IgD-negative memory B cell (primary cell): ENCODE measurements around the gene ADCY2. TPM values are rescaled to one million over a fixed set of nuclear protein-coding genes. Genes with fewer than 3 reads are reported as not detected.

Experiments used
- H3K27ac Mint-ChIP-seq, 3 donors: one replicate each; pipeline ENCODE4 v1.8.0; 2020 to 2022; ENCODE audit warnings: mild to moderate bottlenecking in 3 of 3, mixed read lengths in 3 of 3, moderate library complexity in 1 of 3
- H3K27me3 Mint-ChIP-seq: one replicate; pipeline ENCODE4 v1.8.0; 2021; ENCODE audit warnings: mixed read lengths
- H3K36me3 Mint-ChIP-seq: one replicate; pipeline ENCODE4 v1.8.0; 2020; ENCODE audit warnings: mild to moderate bottlenecking, mixed read lengths
- H3K4me1 Mint-ChIP-seq, 3 donors: one replicate each; pipeline ENCODE4 v1.8.0; 2020 to 2022; ENCODE audit warnings: mixed read lengths in 3 of 3, mild to moderate bottlenecking in 1 of 3
- H3K4me3 Mint-ChIP-seq, 4 donors: one replicate each; pipeline ENCODE4 v1.8.0; 2020 to 2022; ENCODE audit warnings: mild to moderate bottlenecking in 4 of 4, mixed read lengths in 4 of 4, moderate library complexity in 3 of 4
- H3K9me3 Mint-ChIP-seq, 3 donors: one replicate each; pipeline ENCODE4 v1.8.0; 2020 to 2021; ENCODE audit warnings: mixed read lengths in 3 of 3, mild to moderate bottlenecking in 1 of 3
- polyA plus RNA-seq: library from polyadenylated mRNA; unstranded; fragments of 300-500 nt; fragmentation: Illumina TruSeq; gene quantifications from one replicate; pipeline ENCODE4 v1.2.3, GENCODE V29; 2021

Gene ADCY2
- polyA plus RNA-seq: not detected

DNA sequence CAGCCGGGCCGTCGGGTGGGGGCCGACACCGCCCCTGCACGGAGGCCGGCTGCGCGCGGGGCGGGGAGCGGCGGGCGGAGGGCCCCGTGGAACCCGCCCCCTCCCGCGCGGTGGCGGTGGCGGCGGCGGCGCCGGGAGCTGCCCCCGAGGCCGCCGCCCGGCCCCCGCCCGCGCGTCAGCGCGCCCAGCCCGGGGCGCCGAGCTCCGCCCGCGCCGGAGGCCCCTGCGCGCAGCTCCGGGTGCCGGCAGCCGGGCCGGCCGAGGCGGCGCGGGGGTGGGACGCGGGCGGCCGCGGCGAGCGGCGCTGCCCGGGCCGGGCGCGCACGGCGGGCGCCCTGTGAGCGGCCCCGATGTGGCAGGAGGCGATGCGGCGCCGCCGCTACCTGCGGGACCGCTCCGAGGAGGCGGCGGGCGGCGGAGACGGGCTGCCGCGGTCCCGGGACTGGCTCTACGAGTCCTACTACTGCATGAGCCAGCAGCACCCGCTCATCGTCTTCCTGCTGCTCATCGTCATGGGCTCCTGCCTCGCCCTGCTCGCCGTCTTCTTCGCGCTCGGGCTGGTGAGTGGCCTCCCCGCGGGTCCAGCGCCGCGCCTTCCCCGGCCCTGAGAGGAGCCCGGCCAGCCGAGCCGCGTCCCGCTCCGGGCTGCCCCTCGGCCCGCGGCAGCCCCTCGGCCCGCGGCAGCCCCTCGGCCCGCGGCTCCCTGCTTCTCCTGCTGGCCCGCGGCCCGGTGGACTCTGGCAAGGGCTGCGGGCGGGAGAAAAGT lies at the start of gene ADCY2:
Gene ADCY2 (plus strand): TSS at position 192 of the 766 bp plus-strand sequence. CDS start 159 bp downstream, at position 351.
- H3K27me3 Mint-ChIP-seq: peaks cover 12% of the 10 kb centered on the region
- H3K27ac Mint-ChIP-seq: no peak within 1 kb of the TSS
- no peak within 1 kb of the TSS for H3K4me3 Mint-ChIP-seq
- no peaks in the 10 kb centered on the region for H3K4me1 Mint-ChIP-seq
- H3K9me3 Mint-ChIP-seq: peaks cover 0 to 3% (median 2%) of the 10 kb centered on the region in 3 donors
- H3K36me3 Mint-ChIP-seq: no peaks in the 10 kb centered on the region

DNA sequence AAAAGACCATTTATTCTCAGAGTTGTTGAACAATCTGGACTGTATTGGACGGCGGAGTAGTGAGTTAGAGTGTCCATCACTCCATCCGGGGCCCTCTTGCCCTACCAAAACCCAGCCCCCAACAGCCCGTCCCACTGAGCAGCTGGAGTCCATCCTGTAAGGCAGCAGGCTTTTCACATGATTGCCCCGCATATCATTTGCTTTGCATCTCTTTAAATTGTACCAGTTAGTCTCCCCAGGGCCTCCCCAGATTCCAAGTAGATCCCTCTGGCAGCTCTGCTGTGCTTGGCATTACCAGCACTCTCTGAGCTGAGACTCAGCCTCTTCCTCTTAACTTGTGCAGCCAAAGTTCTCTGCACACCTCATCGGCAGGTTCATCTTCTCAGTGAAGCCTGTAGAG lies 48.6 kb upstream of the ADCY2 start:
- Mint-ChIP-seq H3K4me3 (no peak overlapping the region), H3K9me3 (peaks cover 3 to 5% (median 3%) of the 10 kb centered on the region in 3 donors), H3K4me1 (no peaks in the 10 kb centered on the region), H3K27ac (no peak overlapping the region), H3K36me3 (no peaks in the 10 kb centered on the region), H3K27me3 (no peaks in the 10 kb centered on the region)

DNA sequence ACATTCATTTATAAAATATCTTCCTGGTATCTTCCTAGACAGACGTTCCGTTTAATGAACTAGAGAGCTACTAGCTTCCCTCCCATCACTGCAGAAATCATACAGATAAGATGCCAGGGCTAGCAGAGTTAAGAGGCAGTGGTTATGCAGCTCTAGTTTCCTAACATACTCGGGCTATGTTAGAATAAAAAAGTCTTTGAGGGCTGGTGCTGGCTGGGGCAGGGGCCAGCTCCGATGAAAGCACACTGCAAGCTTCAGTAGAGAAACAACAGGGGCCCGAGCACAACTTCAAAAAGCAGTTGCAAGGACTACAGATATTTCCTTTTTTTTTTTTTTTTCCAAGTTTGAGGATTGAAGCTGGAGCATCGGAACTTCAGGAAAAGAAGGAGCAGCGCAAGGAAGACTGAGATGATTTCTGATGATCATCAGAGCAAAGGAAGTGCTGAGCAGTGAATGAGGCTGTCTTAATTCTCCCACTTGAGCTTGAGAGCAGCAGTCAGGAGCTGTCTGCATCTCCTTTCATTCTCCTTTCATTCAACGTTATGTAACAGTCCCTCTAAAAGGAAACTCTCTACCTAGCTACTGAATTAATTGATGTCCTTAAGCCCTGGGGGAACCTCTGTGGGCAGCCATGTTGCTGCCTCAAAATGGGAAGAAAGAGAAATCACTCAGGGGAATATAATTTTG lies 47.6 kb upstream of the ADCY2 start:
- no peaks in the 10 kb centered on the region for H3K36me3 Mint-ChIP-seq
- no peaks in the 10 kb centered on the region for H3K27me3 Mint-ChIP-seq
- no peak overlapping the region for H3K4me3 Mint-ChIP-seq
- H3K9me3 Mint-ChIP-seq: peaks cover 1 to 4% (median 3%) of the 10 kb centered on the region in 3 donors
- peak overlapping the region in 1 of 3 donors; percentile 67 for H3K27ac Mint-ChIP-seq
- H3K4me1 Mint-ChIP-seq: no peaks in the 10 kb centered on the region

DNA sequence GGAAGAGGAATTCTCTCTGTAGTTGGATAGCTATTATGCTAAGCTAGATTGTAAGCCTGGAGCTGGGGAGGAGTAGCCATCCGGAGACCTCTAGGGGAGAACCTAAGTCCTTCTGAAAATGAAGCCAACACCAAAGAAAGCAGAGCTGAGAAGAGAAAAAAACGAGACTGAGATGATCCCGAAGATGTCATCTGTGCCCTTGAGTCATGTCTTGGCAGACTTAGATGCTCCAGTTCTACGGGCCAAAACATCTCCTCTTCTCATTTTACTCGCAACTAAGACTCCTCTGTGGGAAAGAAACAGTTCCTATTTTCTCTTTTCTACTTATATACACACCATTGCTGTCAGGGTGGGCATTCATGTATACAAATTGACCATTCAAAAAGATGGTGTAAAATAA lies 34.3 kb upstream of the ADCY2 start:
- Mint-ChIP-seq H3K9me3 (peaks cover 1 to 12% (median 4%) of the 10 kb centered on the region in 3 donors), H3K27ac (no peak overlapping the region), H3K36me3 (no peaks in the 10 kb centered on the region), H3K4me3 (no peak overlapping the region), H3K27me3 (no peaks in the 10 kb centered on the region), H3K4me1 (no peaks in the 10 kb centered on the region)

DNA sequence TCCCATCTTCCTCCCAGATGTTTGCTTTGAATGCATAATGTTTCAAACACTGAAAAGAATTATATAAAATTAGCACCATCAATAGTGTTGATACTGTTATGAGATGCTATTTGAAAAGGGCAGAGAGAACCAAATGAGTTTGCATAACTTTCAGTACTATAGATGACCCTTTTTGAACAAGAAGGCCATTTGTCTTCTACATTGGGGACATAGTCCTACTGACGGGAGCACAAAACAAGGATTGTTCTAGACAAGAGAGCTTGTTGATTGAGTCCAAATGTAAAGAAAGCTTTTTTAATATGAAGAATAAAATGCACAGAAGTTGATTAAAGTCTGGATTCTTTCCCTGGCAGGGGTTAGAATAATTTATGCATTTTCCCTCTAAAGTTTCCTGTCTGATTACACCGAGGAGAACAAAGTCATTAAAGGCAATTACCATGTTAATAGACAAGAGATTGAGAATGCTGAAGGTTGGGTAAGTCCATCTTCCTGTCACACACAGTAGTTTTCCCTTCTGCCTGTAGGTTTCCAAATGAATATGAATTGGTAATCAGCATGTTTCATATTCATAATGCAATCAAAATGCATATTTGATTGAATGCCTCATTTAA lies 32.8 kb upstream of the ADCY2 start:
- Mint-ChIP-seq H3K4me1 (no peaks in the 10 kb centered on the region), H3K4me3 (no peak overlapping the region), H3K27me3 (no peaks in the 10 kb centered on the region), H3K36me3 (no peaks in the 10 kb centered on the region), H3K9me3 (peaks cover 6 to 11% (median 10%) of the 10 kb centered on the region in 3 donors), H3K27ac (no peak overlapping the region)

DNA sequence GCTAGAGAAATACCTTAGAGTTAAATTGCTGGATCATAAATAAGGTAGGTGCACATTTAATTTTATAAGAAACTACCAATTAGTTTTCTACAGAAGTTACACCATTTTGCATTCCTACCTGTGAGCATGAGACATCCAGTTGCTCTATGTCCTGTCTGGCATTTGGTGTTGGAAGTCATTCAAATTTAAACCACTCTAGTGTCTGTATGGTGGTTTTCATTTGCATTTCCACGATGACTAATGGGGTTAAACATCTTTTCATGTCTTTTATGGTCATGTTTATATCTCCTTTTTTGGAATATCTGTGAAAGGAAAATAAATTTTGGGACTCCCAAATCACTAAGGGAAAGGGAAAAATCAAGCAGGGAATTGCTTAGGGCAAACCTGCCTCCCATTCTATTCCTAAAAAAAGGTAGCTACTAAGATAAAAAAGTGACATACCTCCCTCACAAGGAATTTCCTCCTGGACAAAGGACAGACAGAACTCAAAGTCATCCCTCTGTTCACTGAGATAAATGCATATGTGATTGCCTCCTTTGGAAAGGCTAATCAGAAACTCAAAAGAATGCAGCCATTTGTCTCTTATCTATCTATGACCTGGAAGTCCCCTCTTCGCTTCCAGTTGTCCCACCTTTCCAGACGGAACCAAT lies 31.6 kb upstream of the ADCY2 start:
- no peaks in the 10 kb centered on the region for H3K36me3 Mint-ChIP-seq
- no peaks in the 10 kb centered on the region for H3K4me1 Mint-ChIP-seq
- H3K9me3 Mint-ChIP-seq: peaks cover 6 to 10% (median 9%) of the 10 kb centered on the region in 3 donors
- H3K27ac Mint-ChIP-seq: no peak overlapping the region
- no peak overlapping the region for H3K4me3 Mint-ChIP-seq
- H3K27me3 Mint-ChIP-seq: no peaks in the 10 kb centered on the region

DNA sequence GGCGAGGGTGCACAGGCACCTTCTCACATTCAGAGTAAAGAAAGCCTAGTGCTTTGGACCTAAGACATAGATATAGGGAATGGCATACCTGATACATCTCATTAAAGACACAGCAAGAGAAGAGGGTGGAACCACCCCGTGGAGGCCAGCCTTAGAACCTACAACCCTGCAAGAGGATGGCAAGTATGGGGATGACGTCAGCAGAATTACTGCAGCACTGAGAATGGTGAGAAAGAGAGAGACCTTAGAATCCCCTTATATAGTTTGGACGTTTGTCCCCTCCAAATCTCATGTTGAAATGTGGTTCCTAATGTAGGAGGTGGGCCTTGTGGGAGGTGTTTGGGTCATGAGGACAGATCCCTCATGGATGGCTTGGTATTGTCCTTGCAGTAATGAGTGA lies 28.2 kb upstream of the ADCY2 start:
- H3K27me3 Mint-ChIP-seq: no peaks in the 10 kb centered on the region
- no peaks in the 10 kb centered on the region for H3K36me3 Mint-ChIP-seq
- no peak overlapping the region for H3K27ac Mint-ChIP-seq
- peaks cover 4 to 9% (median 6%) of the 10 kb centered on the region in 3 donors for H3K9me3 Mint-ChIP-seq
- H3K4me3 Mint-ChIP-seq: peak overlapping the region in 1 of 4 donors; percentile 60
- H3K4me1 Mint-ChIP-seq: no peaks in the 10 kb centered on the region

DNA sequence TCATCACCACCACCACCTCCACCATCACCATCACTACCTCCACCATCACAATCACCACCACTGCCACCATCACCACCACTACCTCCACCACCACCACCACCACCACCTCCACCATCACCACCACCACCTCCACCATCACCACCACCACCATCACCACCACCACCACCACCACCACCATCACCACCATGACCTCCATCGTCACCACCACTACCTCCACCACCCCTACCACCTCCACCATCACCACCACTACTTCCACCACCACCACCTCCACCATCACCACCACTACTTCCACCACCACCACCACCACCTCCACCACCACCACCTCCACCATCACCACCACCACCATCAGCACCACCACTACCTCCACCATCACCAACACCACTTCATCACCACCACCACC lies 23.5 kb upstream of the ADCY2 start:
- Mint-ChIP-seq H3K27ac (no peak overlapping the region), H3K4me3 (no peak overlapping the region), H3K4me1 (no peaks in the 10 kb centered on the region), H3K36me3 (no peaks in the 10 kb centered on the region), H3K9me3 (peaks cover 2 to 9% (median 9%) of the 10 kb centered on the region in 3 donors), H3K27me3 (no peaks in the 10 kb centered on the region)

DNA sequence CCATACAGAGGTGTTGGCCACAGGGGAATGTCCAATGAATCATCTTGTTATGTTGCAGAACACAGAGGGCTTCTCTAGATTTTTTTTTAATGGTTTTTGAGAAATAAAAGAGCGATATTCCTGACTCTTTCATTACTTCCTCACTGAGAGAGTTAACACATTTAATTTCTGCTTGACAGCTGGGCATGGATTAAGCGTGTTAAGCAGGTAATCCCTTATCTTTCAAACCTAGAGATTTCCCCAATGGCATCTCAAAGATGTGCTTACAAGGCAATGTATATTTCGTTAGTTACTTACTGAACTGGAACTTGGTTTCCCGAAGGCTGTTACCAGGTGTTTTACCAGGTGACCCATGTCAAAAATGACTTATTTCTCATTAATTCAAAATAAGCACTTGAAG lies 21.8 kb upstream of the ADCY2 start:
- Mint-ChIP-seq H3K4me1 (no peaks in the 10 kb centered on the region), H3K9me3 (peaks cover 0 to 7% (median 0%) of the 10 kb centered on the region in 3 donors), H3K27me3 (no peaks in the 10 kb centered on the region), H3K36me3 (no peaks in the 10 kb centered on the region), H3K27ac (no peak overlapping the region), H3K4me3 (no peak overlapping the region)

DNA sequence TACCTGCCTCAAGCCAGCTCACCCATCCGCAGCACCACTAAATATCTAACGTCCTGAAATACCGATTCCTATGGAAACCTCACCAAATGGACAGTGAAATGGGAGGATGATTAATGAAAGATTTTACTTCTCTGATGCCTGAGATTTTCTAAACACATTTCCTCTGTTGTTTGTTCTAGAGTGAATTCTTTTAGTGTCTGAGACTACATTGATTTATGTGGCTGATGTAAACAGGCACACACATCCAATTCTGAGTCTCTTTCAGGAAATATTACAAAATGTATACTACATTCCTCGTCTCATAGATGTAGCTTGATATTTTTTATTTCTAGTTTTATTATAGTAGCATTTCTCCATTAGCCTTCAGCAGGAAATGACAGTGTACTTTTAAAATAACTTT lies 20.5 kb upstream of the ADCY2 start:
- Mint-ChIP-seq H3K4me3 (no peak overlapping the region), H3K9me3 (peaks cover 0 to 7% (median 0%) of the 10 kb centered on the region in 3 donors), H3K27me3 (no peaks in the 10 kb centered on the region), H3K36me3 (no peaks in the 10 kb centered on the region), H3K27ac (no peak overlapping the region), H3K4me1 (no peaks in the 10 kb centered on the region)

DNA sequence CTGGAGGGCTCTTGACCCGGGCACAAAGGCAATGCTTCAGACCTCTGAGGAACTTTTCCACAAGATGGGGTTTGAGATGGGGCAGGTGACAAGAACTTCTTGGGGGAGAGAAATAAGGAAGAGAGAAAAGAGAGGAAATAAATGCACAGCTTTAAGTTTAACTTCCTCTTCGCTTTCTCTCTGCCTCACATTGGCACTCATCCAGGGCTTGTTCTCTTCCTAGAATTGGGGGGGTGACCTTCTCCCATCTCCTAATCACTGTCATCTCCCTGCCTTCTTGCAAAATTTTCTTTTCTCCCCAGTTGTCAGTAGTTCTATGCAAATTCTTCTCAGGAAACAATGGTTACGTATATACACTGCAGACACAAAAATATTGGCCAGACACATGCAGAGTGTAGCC lies 19.1 kb upstream of the ADCY2 start:
- Mint-ChIP-seq H3K27me3 (no peaks in the 10 kb centered on the region), H3K4me3 (no peak overlapping the region), H3K27ac (no peak overlapping the region), H3K4me1 (no peaks in the 10 kb centered on the region), H3K9me3 (peaks cover 4 to 7% (median 4%) of the 10 kb centered on the region in 3 donors), H3K36me3 (no peaks in the 10 kb centered on the region)

DNA sequence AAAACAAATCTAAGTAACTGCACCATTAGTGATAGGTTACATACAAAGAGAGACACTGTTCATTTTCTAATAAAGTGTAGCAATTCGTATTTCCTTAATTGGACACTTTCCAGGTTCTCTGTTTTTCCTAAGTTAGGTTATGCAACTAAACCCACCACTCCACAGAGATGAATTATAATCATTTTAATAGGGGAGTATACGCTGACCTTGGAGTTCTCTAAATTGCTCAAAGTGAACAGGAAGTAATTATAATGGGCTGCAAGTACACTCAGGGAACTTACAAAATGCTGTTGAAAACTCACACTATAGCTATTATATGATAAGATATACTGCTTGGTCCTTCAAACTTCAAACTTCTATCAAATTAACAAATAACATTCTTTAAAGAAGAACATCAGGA lies 18.2 kb upstream of the ADCY2 start:
- H3K4me1 Mint-ChIP-seq: no peaks in the 10 kb centered on the region

DNA sequence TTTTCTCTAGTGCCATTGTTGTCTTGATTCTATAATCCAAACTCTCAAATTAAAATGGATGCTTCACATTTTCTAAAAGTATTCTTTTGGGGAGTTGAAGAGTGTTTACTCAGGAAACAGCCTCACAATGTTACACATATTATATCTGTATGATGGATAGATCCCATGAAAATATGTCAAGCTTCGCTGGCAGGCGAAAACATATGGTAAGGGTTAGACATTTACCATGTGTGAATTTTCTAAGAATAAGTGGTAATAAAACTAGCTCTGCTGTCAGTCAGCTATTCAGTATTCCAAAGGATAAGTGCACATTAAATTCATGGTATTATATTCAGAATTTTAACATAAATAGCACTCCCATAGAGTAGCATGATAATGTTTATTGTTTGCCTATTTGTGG lies 13.3 kb upstream of the ADCY2 start:
- H3K4me3 Mint-ChIP-seq: no peak overlapping the region
- H3K9me3 Mint-ChIP-seq: peaks cover 2 to 4% (median 4%) of the 10 kb centered on the region in 3 donors
- no peaks in the 10 kb centered on the region for H3K27me3 Mint-ChIP-seq
- no peaks in the 10 kb centered on the region for H3K36me3 Mint-ChIP-seq
- no peaks in the 10 kb centered on the region for H3K4me1 Mint-ChIP-seq
- no peak overlapping the region for H3K27ac Mint-ChIP-seq

More for the DNA sequence above, 18.2 kb upstream of the ADCY2 start:
- Mint-ChIP-seq H3K36me3 (no peaks in the 10 kb centered on the region), H3K4me3 (no peak overlapping the region), H3K9me3 (peaks cover 4 to 7% (median 4%) of the 10 kb centered on the region in 3 donors), H3K27me3 (no peaks in the 10 kb centered on the region), H3K27ac (no peak overlapping the region)

DNA sequence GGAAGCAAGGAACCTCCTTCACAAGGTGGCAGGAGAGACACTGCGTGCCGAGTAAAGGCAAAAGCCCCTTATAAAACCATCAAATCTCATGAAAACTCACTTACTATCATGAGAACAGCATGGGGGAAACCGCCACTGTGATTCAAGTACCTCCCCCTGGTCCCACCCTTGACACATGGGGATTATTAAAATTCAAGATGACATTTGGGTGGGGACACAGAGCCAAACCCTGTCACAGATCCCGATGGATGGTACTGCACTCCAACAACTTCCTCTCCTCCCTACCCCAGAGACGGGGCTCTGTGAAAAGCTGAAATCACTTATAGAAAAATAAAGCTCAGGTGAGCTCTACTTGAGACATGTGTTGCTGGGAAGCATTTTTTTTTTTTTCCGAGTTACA lies 10.3 kb upstream of the ADCY2 start:
- no peaks in the 10 kb centered on the region for H3K36me3 Mint-ChIP-seq
- H3K4me3 Mint-ChIP-seq: no peak overlapping the region
- H3K9me3 Mint-ChIP-seq: peaks cover 0 to 3% (median 3%) of the 10 kb centered on the region in 3 donors
- H3K4me1 Mint-ChIP-seq: no peaks in the 10 kb centered on the region
- H3K27ac Mint-ChIP-seq: no peak overlapping the region
- H3K27me3 Mint-ChIP-seq: no peaks in the 10 kb centered on the region

DNA sequence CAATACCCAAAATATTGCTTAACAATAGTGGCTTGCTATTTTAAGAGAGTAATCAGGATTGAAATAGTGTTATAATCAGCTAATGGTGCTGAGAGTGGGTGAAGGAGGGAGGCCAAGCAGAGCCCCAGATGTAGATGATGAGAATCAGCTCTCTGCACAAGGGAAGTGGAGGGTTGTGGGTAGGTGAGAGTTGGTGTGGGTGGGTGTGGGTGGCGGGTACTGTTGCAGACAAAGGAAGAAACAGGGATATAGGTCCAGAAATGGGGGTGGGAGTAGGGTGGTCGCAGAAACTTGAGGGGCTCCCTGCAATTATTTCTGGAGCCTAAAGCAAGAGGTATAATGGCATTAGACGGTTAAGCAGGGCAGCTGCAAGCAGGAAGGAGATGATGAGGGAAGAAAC lies 7.4 kb upstream of the ADCY2 start:
- Mint-ChIP-seq H3K27ac (peak overlapping the region in 1 of 3 donors; percentile 57), H3K36me3 (no peaks in the 10 kb centered on the region), H3K4me1 (no peaks in the 10 kb centered on the region), H3K27me3 (no peaks in the 10 kb centered on the region), H3K9me3 (peaks cover 0 to 2% (median 0%) of the 10 kb centered on the region in 3 donors), H3K4me3 (no peak overlapping the region)
